HTERT RPE-1 (cell line): ENCODE measurements around the gene MSI2.

Experiments used
- in situ Hi-C: fragments of 300-500 bp; cut with MboI; formaldehyde crosslinking; loops from 4 replicates; pipeline ENCODE4 v1.14.3; 2020; ENCODE audit warnings: low sequenced_read_pairs

The MSI2 gene

GRCh38 chr17:57582881-57583756 lies 326.8 kb downstream of the MSI2 start:
- in situ Hi-C loops = no loop called here

GRCh38 chr17:57584050-57584551 lies 327.8 kb downstream of the MSI2 start:
- in situ Hi-C loops = no loop called here

GRCh38 chr17:57585341-57586195 lies 329.2 kb downstream of the MSI2 start:
- in situ Hi-C loops = no loop called here

GRCh38 chr17:57586196-57586740 lies 329.9 kb downstream of the MSI2 start:
- in situ Hi-C loops = no loop called here

- in situ Hi-C loops = no loop called here
Observed at GRCh38 chr17:57586742-57587141, 330.4 kb downstream of the MSI2 start.

- in situ Hi-C loops = no loop called here
Observed at GRCh38 chr17:57587193-57587969, 331.1 kb downstream of the MSI2 start.

- in situ Hi-C loops = no loop called here
Observed at GRCh38 chr17:57588086-57588485, 331.8 kb downstream of the MSI2 start.

GRCh38 chr17:57589151-57590034 lies 333.1 kb downstream of the MSI2 start:
- in situ Hi-C loops = no loop called here

GRCh38 chr17:57593739-57594462 lies 337.6 kb downstream of the MSI2 start:
- in situ Hi-C loops = no loop called here

- in situ Hi-C loops = no loop called here
Observed at GRCh38 chr17:57594767-57595166, 338.4 kb downstream of the MSI2 start.

- in situ Hi-C loops = no loop called here
Observed at GRCh38 chr17:57595426-57595825, 339.1 kb downstream of the MSI2 start.

- in situ Hi-C loops = no loop called here
Observed at GRCh38 chr17:57595947-57596695, 339.8 kb downstream of the MSI2 start.

- in situ Hi-C loops = no loop called here
Observed at GRCh38 chr17:57597101-57597500, 340.8 kb downstream of the MSI2 start.

GRCh38 chr17:57597531-57598453 lies 341.5 kb downstream of the MSI2 start:
- in situ Hi-C loops = no loop called here

GRCh38 chr17:57599271-57600045 lies 343.1 kb downstream of the MSI2 start:
- in situ Hi-C loops = no loop called here

GRCh38 chr17:57600074-57600473 lies 343.8 kb downstream of the MSI2 start:
- in situ Hi-C loops = no loop called here
